GM06990 (cell line): Measurements from ENCODE around the gene MUC15.

Experiments
- DNase-seq: peaks from one replicate; pipeline ENCODE4 v3.0.0-alpha.2; 2011; ENCODE audit not compliant: insufficient read length; ENCODE audit errors: extremely low read depth
- H3K27me3 ChIP-seq: replicated peaks from 2 replicates; pipeline ENCODE4 v1.6.0; 2011; ENCODE audit warnings: low read length; ENCODE audit not compliant: control insufficient read depth, insufficient read depth
- H3K36me3 ChIP-seq: 2 replicates; pipeline ENCODE4 v1.5.1; 2011; ENCODE audit warnings: low read length; ENCODE audit not compliant: control insufficient read depth, insufficient read depth
- H3K4me3 ChIP-seq: replicated peaks from 2 replicates; pipeline ENCODE4 v1.5.1; 2011; ENCODE audit warnings: low read depth, mild to moderate bottlenecking, control low read depth, low read length
- CTCF ChIP-seq: IDR thresholded peaks from 2 replicates; pipeline ENCODE4 v1.5.1; 2011; ENCODE audit warnings: low read length, control low read depth, mild to moderate bottlenecking, inconsistent platforms; ENCODE audit not compliant: insufficient read depth, poor library complexity, severe bottlenecking

The MUC15 gene

GRCh38 chr11:26550022-26550421 lies 22.0 kb downstream of the MUC15 start:
- TF ChIP-seq CTCF = no peak

GRCh38 chr11:26549176-26549575 lies 22.9 kb downstream of the MUC15 start:
- H3K36me3 ChIP-seq = no peaks in the 10 kb centered on the region
- DNase-seq = no peak
- no peak overlapping the region for H3K4me3 ChIP-seq
- TF ChIP-seq CTCF = no peak
- no peaks in the 10 kb centered on the region for H3K27me3 ChIP-seq

More at GRCh38 chr11:26550022-26550421, 22.0 kb downstream of the MUC15 start:
- Histone ChIP-seq H3K36me3 (no peaks in the 10 kb centered on the region), H3K27me3 (no peaks in the 10 kb centered on the region), H3K4me3 (no peak overlapping the region)
- DNase-seq = no peak

- H3K27me3 ChIP-seq = no peaks in the 10 kb centered on the region
- H3K4me3 ChIP-seq = no peak overlapping the region
- H3K36me3 ChIP-seq = no peaks in the 10 kb centered on the region
- no peak for TF ChIP-seq CTCF
- DNase-seq = no peak
These were observed 30.2 kb downstream of the MUC15 start for GRCh38 chr11:26541870-26542269.

GRCh38 chr11:26539517-26539916 lies 32.5 kb downstream of the MUC15 start:
- H3K4me3 ChIP-seq = no peak overlapping the region
- H3K36me3 ChIP-seq = no peaks in the 10 kb centered on the region
- DNase-seq = no peak
- no peak for TF ChIP-seq CTCF
- H3K27me3 ChIP-seq = no peaks in the 10 kb centered on the region

- no peak overlapping the region for H3K4me3 ChIP-seq
- TF ChIP-seq CTCF = no peak
- no peak for DNase-seq
- no peaks in the 10 kb centered on the region for H3K27me3 ChIP-seq
- no peaks in the 10 kb centered on the region for H3K36me3 ChIP-seq
These were observed 34.7 kb downstream of the MUC15 start for GRCh38 chr11:26537341-26537740.

GRCh38 chr11:26527685-26528084 lies 44.4 kb downstream of the MUC15 start:
- no peak for DNase-seq
- no peaks in the 10 kb centered on the region for H3K36me3 ChIP-seq
- no peak for TF ChIP-seq CTCF
- H3K4me3 ChIP-seq = no peak overlapping the region
- H3K27me3 ChIP-seq = no peaks in the 10 kb centered on the region
